CD14-positive monocyte (primary cell): ENCODE measurements around the gene TMEM151B. TPM values are rescaled to one million over a fixed set of nuclear protein-coding genes. Genes with fewer than 3 reads are reported as not detected.
"Not testable (repeated sequence)": the region's sequence is repeated elsewhere in the genome, so short reads cannot be mapped to it uniquely, and the experiment has no call there.

Experiments
- DNase-seq, 3 donors: peaks; one replicate each; pipeline ENCODE4 v3.0.0-alpha.2; 2011 to 2022
- H2AFZ ChIP-seq: 2 replicates; pipeline ENCODE4 v1.6.0; 2012; ENCODE audit warnings: mild to moderate bottlenecking, low read depth, low read length, inconsistent platforms; ENCODE audit not compliant: insufficient read depth, poor library complexity, severe bottlenecking
- H3K27ac ChIP-seq, 2 donors: 1 replicate in 1 of 2; 2 replicates in 1 of 2; pipeline ENCODE4 v1.5.1; 2012 to 2013; ENCODE audit warnings: low read length in 2 of 2, control low read depth in 1 of 2, inconsistent platforms in 1 of 2, low read depth in 1 of 2, mild to moderate bottlenecking in 1 of 2
- H3K27me3 ChIP-seq, 2 donors: one replicate each; pipeline versions ENCODE4 v1.6.0 to v1.6.1; 2011 to 2013; ENCODE audit warnings: low read length in 2 of 2; ENCODE audit not compliant: control insufficient read depth in 2 of 2, insufficient read depth in 2 of 2
- H3K36me3 ChIP-seq, 2 donors: replicated peaks in 1 of 2; 1 replicate in 1 of 2; 2 replicates in 1 of 2; pipeline versions ENCODE4 v1.5.1 to v1.6.1; 2012 to 2013; ENCODE audit warnings: low read length in 2 of 2, control low read depth in 1 of 2, inconsistent platforms in 1 of 2, mild to moderate bottlenecking in 1 of 2; ENCODE audit not compliant: insufficient read depth in 2 of 2, control insufficient read depth in 1 of 2
- H3K4me1 ChIP-seq, 2 donors: 1 replicate in 1 of 2; 2 replicates in 1 of 2; pipeline versions ENCODE4 v1.5.1 to v1.6.1; 2012 to 2013; ENCODE audit warnings: low read length in 2 of 2, control low read depth in 1 of 2, inconsistent platforms in 1 of 2, mild to moderate bottlenecking in 1 of 2, moderate library complexity in 1 of 2; ENCODE audit not compliant: insufficient read depth in 2 of 2, control insufficient read depth in 1 of 2
- H3K4me2 ChIP-seq: replicated peaks from 2 replicates; pipeline ENCODE3; 2012; ENCODE audit warnings: low read length, moderate library complexity, mild to moderate bottlenecking; ENCODE audit not compliant: poor library complexity, severe bottlenecking; ENCODE audit errors: extremely low read depth
- H3K4me3 ChIP-seq, 3 experiments: fragments of 200-600 bp in 1 of 3; sonication (generic) in 1 of 3; replicated peaks in 1 of 3; 1 replicate in 2 of 3; 2 replicates in 1 of 3; pipeline ENCODE4 v1.5.1; 2011 to 2013; ENCODE audit warnings: low read length in 3 of 3, mild to moderate bottlenecking in 3 of 3, control low read depth in 2 of 3, low read depth in 2 of 3, inconsistent platforms in 1 of 3, moderate library complexity in 1 of 3
- H3K79me2 ChIP-seq: 2 replicates; pipeline ENCODE4 v1.6.0; 2012; ENCODE audit warnings: mild to moderate bottlenecking, control low read depth, inconsistent platforms, low read length, moderate library complexity; ENCODE audit not compliant: insufficient read depth
- H3K9ac ChIP-seq: 2 replicates; pipeline ENCODE4 v1.6.0; 2017; ENCODE audit warnings: low read length, mild to moderate bottlenecking; ENCODE audit not compliant: insufficient read depth, poor library complexity, severe bottlenecking
- H3K9me3 ChIP-seq, 2 donors: replicated peaks in 1 of 2; 1 replicate in 1 of 2; 2 replicates in 1 of 2; pipeline versions ENCODE4 v1.5.1 to v1.6.1; 2012 to 2013; ENCODE audit warnings: low read length in 2 of 2, control low read depth in 1 of 2; ENCODE audit not compliant: control insufficient read depth in 1 of 2, insufficient read depth in 1 of 2
- H4K20me1 ChIP-seq: 2 replicates; pipeline ENCODE4 v1.6.0; 2012; ENCODE audit warnings: mild to moderate bottlenecking, low read length, control low read depth, moderate library complexity; ENCODE audit not compliant: insufficient read depth
- H3K27ac Mint-ChIP-seq, 7 donors: one replicate each; pipeline ENCODE4 v1.8.0; 2020; ENCODE audit warnings: mild to moderate bottlenecking in 7 of 7, mixed read lengths in 7 of 7, moderate library complexity in 6 of 7, inconsistent platforms in 2 of 7
- H3K27me3 Mint-ChIP-seq, 3 donors: one replicate each; pipeline ENCODE4 v1.8.0; 2021 to 2022; ENCODE audit warnings: low read depth in 3 of 3, mild to moderate bottlenecking in 3 of 3, mixed read lengths in 3 of 3, moderate library complexity in 3 of 3, inconsistent platforms in 1 of 3
- H3K36me3 Mint-ChIP-seq, 2 donors: one replicate each; pipeline ENCODE4 v1.8.0; 2020; ENCODE audit warnings: mixed read lengths in 2 of 2, inconsistent platforms in 1 of 2, mild to moderate bottlenecking in 1 of 2
- H3K4me1 Mint-ChIP-seq: one replicate; pipeline ENCODE4 v1.8.0; 2020; ENCODE audit warnings: mild to moderate bottlenecking, mixed read lengths
- H3K4me3 Mint-ChIP-seq, 2 donors: one replicate each; pipeline ENCODE4 v1.8.0; 2020; ENCODE audit warnings: mild to moderate bottlenecking in 2 of 2, mixed read lengths in 2 of 2, moderate library complexity in 1 of 2
- H3K9me3 Mint-ChIP-seq, 7 donors: one replicate each; pipeline ENCODE4 v1.8.0; 2020 to 2022; ENCODE audit warnings: mixed read lengths in 7 of 7, mild to moderate bottlenecking in 6 of 7, moderate library complexity in 6 of 7, inconsistent platforms in 2 of 7
- WGBS: methylation state at CpG from one replicate; pipeline ENCODE4 v1.1.5; 2013; ENCODE audit warnings: missing lambda C conversion rate; ENCODE audit not compliant: insufficient coverage; 5-methylcytosine and 5-hydroxymethylcytosine counted together
- intact Hi-C, 2 donors: fragments of 100-400 bp; cut with micrococcal nuclease; formaldehyde crosslinking; loops; one replicate each; pipeline versions ENCODE4 v1.15.0 to v1.15.1; 2023
- polyA plus RNA-seq, 3 donors: library from polyadenylated mRNA; depleted of rRNA in 1 of 3; unstranded in 2 of 3; stranded (reverse) in 1 of 3; fragments of 300-500 nt in 2 of 3; fragments of >200 nt in 1 of 3; fragmentation: Illumina TruSeq in 2 of 3; gene quantifications; 1 replicate in 2 of 3; 2 replicates in 1 of 3; pipeline ENCODE4 v1.2.3, GENCODE V29; 2012 to 2021
- TF ChIP-seq, protein P1 (sequence below): fragments of 200-600 bp; IDR thresholded peaks from one replicate; pipeline ENCODE4 v1.8.0; 2022; ENCODE audit warnings: antibody characterized with exemption, mild to moderate bottlenecking

Gene TMEM151B
- polyA plus RNA-seq, 3 donors, result not detected

DNA sequence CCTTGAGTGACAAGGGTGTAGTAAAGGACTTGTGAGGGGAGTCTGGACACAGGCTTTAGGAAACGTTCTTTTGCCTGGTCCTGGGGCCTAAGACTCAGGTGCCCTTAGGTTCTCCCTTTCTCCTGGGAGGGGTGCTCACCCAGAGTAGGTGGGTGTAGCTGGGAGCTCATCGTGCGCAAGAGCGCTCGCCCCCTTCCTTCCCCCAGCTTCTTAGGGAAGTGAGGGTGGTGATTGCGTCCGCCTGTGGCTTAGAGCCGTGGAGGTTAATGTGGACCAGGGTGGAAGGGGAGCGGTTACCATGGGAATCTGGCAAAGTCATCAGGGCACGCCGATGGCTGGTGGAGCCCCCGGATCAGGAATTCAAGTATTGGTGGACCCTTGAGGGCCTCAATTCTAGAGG lies 46.2 kb downstream of the TMEM151B start:
- H3K9me3 Mint-ChIP-seq, result peaks cover 0 to 9% (median 0%) of the 10 kb centered on the region in 7 donors
- Histone ChIP-seq H3K36me3 (peaks cover 0 to 3% of the 10 kb centered on the region in 2 donors), H3K9ac (no peak overlapping the region), H3K27me3 (peaks cover 2% of the 10 kb centered on the region in 2 donors), H3K9me3 (no peaks in the 10 kb centered on the region), H3K4me1 (peaks cover 12 to 15% of the 10 kb centered on the region in 2 donors), H2AFZ (no peak overlapping the region), H3K4me2 (no peak overlapping the region), H4K20me1 (no peaks in the 10 kb centered on the region), H3K4me3 (no peak overlapping the region), H3K79me2 (peaks cover 14% of the 10 kb centered on the region), H3K27ac (no peak overlapping the region)
- intact Hi-C loops, result no loop called here
- H3K4me1 Mint-ChIP-seq, result peaks cover 25% of the 10 kb centered on the region
- peaks cover 5 to 25% (median 15%) of the 10 kb centered on the region in 3 donors for H3K27me3 Mint-ChIP-seq
- no peak for DNase-seq
- WGBS, result 63% methylated on average over 3 of the region's 12 CpGs
- H3K36me3 Mint-ChIP-seq, result peaks cover 0 to 2% of the 10 kb centered on the region in 2 donors
- H3K4me3 Mint-ChIP-seq, result no peak overlapping the region
- no peak overlapping the region for H3K27ac Mint-ChIP-seq
- TF ChIP-seq, protein P1, sequence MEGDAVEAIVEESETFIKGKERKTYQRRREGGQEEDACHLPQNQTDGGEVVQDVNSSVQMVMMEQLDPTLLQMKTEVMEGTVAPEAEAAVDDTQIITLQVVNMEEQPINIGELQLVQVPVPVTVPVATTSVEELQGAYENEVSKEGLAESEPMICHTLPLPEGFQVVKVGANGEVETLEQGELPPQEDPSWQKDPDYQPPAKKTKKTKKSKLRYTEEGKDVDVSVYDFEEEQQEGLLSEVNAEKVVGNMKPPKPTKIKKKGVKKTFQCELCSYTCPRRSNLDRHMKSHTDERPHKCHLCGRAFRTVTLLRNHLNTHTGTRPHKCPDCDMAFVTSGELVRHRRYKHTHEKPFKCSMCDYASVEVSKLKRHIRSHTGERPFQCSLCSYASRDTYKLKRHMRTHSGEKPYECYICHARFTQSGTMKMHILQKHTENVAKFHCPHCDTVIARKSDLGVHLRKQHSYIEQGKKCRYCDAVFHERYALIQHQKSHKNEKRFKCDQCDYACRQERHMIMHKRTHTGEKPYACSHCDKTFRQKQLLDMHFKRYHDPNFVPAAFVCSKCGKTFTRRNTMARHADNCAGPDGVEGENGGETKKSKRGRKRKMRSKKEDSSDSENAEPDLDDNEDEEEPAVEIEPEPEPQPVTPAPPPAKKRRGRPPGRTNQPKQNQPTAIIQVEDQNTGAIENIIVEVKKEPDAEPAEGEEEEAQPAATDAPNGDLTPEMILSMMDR, result no peak

DNA sequence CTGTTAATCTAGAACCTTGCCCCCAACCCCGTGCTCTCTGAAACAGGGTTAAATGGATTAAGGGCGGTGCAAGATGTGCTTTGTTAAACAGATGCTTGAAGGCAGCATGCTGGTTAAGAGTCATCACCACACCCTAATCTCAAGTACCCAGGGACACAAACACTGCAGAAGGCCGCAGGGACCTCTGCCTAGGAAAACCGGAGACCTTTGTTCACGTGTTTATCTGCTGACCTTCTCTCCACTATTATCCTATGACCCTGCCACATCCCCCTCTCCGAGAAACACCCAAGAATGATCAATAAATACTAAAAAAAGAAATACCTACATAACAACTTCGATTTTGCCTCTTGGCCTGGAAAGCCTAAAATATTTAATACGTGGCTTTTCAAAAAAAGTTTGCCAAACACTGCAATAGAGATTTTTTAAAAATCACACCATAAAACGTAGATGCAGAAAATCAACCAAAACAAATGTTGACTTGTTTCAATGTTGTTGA lies 46.9 kb downstream of the TMEM151B start:
- H3K4me2 ChIP-seq, H3K4me3 ChIP-seq, H3K36me3 ChIP-seq, DNase-seq, H3K36me3 Mint-ChIP-seq, H3K9me3 ChIP-seq, intact Hi-C loops, H3K9ac ChIP-seq, H3K27me3 ChIP-seq, H3K27ac Mint-ChIP-seq, H2AFZ ChIP-seq, H3K79me2 ChIP-seq, H3K27ac ChIP-seq, H4K20me1 ChIP-seq, H3K4me3 Mint-ChIP-seq: not testable (repeated sequence)
- H3K4me1 ChIP-seq, result peaks cover 11 to 13% of the 10 kb centered on the region in 2 donors
- Mint-ChIP-seq H3K27me3 (peaks cover 6 to 25% (median 15%) of the 10 kb centered on the region in 3 donors), H3K9me3 (peaks cover 0 to 12% (median 0%) of the 10 kb centered on the region in 7 donors), H3K4me1 (peaks cover 18% of the 10 kb centered on the region)
- WGBS, result 76% methylated on average over 3 of the region's 9 CpGs
